ENCODE results near the gene ATF7IP.
"Not testable (repeated sequence)": the region's sequence is repeated elsewhere in the genome, so short reads cannot be mapped to it uniquely, and the experiment has no call there.

ATF7IP gene

GRCh38 chr12:14384783-14385638, 19.5 kb downstream of the ATF7IP start:
- no peak for DNase-seq

DNA sequence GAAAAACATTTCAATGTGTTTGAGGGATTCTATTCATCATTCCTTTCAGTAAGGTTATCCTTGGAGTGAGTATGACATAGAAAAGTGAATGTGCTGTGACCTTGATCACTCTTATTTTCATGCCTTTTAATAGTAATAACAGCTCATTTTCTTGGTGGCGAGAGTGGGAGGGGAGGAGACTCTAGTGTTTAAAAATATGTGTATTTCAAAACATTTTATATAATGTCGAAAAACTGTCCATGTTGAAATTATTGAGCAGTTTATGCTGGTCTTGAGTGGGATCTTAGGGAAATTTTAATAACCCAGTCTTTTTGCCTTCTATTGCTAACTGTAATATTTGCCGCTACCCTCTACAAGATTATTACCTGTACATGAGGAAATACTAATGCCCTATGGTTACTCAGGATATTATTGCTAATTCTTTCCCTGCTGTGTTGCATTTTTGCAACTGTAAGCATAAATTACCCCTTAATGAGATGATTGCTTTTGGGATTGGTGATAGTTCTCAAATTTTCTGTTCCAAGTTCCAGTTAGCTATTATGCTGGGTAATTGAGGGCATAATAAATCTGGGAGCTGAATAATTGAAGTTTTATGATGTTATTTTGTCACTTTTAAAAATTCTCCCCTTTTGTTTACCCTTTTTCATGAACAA, 21.9 kb downstream of the ATF7IP start:
- no peak for DNase-seq

DNA sequence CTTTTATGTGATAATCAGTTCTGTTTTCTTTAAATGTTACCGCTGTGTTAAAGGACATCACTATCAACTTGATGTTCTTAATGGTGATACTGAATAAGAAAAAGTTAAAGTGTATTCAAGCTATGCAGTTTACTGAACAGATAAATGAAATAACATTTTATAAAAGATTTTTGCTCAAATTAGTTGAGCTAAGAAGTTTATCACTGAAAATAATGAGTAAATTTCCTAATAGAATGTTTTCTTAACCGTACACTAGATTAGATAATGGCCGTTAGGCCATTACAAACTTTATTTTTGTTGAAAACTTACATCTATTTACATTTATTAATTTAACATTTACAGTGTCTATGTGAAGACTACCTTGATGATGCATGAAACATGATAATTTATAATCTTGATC, 25.0 kb downstream of the ATF7IP start:
- DNase-seq, result no peak

- DNase-seq, result no peak
Measured at GRCh38 chr12:14390870-14391530, 25.5 kb downstream of the ATF7IP start.

- no peak for DNase-seq
Measured at GRCh38 chr12:14393751-14394150, 28.3 kb downstream of the ATF7IP start.

DNA sequence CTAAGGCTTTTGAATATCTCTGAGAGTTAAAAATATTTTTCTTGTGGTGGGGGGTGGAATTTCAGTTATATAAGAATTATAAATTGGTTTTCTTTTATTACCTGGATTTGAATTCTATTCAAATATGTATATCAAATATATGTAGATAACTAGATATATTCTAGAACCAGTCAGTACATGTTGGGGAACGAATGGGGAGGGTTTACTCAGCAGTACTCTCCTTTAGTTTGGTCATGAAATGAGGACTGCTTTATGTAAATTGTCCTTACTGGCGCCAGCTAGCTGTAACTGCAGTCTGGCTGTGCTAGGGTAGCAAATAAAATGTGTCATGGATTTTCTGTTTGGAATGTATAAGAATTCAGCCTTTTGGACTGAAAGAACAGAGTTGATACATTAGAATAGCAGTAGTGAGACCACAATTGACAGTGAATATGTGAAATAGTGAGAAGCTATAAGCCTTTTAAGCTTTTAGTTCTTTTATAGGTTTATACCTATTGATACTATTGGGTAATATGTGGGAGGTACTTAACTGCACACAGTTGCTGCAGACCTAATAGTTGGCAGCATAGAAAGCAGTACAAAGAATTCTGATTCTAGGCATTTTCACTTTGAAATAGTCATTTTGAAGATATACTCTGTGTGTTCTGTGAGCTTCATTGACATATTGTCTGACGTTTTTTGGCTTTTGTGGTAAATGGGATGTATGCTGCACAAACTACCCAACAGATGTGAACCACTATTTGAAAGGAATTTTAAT, 29.0 kb downstream of the ATF7IP start:
- no peak for DNase-seq

DNA sequence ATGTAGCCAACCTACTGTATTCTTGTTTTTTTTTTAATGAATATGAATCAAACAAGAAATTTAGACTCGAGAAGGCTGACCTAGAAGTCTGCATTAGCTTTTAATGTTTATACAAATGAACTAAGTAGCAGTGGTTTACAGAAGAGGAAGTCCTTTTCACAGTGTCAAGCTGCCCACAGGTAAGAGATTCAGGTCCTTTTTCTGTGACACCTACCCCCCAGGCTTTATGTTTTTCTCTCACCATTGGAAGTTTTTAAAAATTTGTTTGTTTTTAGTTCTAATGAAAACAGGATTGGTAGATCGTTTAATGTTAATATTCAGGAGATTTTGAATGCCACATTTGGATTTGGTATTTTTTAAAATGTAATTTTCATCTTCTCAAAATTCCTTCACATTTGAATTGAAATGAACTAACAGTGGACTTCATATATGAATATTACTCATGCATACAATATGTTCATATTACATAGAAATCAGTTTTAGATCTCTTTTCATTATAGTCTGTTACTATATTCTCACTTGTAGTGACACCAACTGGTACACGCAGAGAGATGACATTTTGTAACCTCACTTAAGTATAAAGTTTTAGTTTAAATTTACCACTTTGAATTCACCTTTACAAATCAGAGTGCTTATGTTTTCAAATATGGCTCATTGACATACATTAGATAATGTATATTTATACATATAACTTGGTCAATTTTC, 29.7 kb downstream of the ATF7IP start:
- no peak for DNase-seq

- DNase-seq, result no peak
Measured at GRCh38 chr12:14396071-14396470, 30.6 kb downstream of the ATF7IP start.

DNA sequence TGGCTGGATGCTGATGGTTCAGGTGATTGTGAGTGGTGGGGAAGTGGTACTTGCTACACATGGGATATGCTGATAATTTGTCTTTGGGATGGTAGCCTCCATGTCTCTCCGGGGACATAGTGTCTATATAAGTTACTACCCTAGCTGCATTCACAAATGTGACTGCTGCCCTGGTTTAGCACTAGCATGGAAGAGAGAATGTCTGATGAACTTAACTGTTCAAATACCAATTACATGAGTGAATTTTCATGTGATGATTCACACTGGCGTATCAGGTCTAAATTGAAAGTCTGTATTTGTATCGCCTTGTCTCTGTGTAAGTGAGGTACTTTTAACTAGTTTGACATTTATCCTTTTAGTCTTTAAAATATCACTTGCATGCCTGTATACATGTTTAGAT, 34.4 kb downstream of the ATF7IP start:
- no peak for DNase-seq

- DNase-seq, result no peak
Measured at GRCh38 chr12:14400599-14400998, 35.1 kb downstream of the ATF7IP start.

- DNase-seq, result not testable (repeated sequence)
Measured at GRCh38 chr12:14401267-14401666, 35.8 kb downstream of the ATF7IP start.

DNA sequence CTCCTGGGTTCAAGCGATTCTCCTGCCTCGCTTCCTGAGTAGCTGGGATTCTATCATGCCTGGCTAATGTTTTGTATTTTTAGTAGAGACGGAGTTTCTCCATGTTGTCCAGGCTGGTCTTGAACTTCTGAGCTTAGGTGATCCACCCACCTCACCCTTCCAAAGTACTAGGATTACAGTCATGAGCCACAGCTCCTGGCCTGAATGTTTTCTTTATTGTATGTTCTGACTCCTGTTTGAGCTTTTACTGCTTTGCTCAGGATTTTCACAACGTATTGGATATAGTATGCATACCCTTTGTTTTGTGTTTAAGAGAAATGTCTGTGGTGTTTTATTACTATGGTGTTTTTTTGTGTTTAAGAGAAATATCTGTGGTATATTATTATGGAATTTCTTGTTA, 37.2 kb downstream of the ATF7IP start:
- DNase-seq, result no peak

DNA sequence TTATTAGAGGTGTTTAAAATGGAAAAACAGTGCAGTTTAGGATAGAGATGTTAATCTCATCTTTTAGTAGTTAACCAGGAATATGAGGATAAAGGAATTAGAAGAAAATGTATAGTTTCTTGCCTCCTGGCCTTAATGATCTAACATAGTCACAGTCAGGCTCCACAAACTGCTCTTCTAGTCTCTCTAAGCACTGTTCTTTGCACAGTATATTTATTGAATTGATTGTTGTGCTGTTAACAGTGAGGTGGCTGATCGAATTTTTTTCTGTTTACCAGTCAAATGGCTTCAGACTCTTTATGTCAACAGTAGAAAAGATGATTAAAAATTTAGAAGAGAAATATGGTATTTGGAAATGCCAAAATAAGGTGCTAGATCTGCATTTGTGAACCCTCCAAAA, 37.8 kb downstream of the ATF7IP start:
- no peak for DNase-seq

DNA sequence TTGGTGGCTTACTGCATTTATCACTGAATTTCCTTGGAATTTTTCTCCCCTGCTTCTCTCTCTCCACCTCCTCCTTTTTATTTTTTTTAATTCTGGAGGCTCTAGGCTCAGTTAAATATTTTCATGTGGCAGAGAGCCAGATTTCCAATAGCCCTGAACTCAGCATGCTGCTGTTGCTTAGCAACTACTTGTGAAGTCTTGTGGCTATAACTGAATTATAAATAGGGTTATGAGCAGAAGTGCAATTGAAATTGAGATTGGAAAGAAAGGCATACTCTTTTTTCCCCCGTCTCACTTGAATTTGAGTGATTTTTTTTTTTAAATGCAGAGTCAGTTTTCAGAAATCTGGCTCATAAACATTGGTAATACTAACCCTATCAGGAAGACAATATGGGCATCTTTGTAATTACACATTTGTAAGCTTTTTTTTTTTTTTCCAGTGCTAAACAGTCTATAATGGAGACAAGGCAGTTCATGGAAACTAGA, 38.3 kb downstream of the ATF7IP start:
- DNase-seq, result no peak

DNA sequence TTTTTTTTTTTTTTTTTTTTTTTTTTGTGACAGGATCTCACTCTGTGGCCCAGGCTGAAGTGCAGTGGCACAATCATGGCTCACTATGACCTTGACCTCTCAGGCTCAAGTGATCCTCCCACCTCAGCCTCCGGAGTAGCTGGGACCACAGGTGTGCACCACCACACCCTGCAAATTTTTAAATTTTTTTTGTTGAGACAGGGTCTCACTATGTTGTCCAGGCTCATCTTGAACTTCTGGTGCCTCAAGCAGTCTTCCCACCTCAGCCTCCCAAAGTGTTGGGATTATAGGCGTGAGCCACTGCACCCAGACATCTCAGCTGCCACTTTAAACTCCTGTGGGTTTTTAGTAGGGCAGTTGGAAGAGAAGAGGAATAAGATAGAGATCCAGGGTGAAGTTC, 39.9 kb downstream of the ATF7IP start:
- not testable (repeated sequence) for DNase-seq

- DNase-seq, result no peak
Measured at GRCh38 chr12:14408208-14408607, 42.7 kb downstream of the ATF7IP start.

DNA sequence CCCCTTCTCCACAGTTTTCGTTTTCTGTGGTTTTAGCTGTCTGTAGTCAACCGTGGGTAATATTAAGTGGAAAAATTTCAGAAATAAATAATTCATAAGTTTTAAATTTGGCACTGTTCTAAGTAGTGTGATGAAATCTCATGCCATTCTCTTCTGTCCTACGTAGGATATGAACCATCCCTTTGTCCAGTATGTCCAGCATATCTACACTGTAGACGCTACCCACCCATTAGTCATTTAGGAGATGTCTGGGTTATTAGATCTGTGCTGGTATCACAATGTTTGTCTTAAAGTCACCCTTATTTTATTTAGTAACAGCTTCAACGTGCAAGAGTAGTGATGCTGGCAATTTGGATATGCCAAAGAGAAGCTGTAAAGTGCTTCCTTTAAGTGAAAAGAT, 44.7 kb downstream of the ATF7IP start:
- DNase-seq, result no peak

- no peak for DNase-seq
Measured at GRCh38 chr12:14410841-14411569, 45.5 kb downstream of the ATF7IP start.

DNA sequence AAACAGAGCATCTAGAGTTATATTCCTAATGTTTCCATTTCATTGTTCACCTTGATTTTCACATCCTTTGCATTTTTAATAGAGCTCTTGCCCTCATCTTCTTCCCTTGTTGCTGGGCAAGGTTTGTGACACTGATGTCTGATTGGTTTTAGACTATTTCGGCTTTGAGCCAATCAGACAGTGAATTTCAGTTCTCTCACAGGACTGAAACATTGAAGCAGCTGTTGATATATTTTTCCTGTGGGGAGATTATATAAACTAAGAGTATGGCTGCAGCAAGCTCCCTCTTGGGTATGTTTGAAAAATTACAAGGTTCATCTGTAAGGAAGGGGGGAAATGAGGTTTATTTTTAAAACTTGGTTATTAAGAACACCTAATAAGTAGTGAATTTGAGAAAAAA, 51.2 kb downstream of the ATF7IP start:
- no peak for DNase-seq

- no peak for DNase-seq
Measured at GRCh38 chr12:14417715-14418114, 52.2 kb downstream of the ATF7IP start.

GRCh38 chr12:14418451-14418890, 53.0 kb downstream of the ATF7IP start:
- no peak for DNase-seq

Data from GOT3 (cell line).